ENCODE data around the gene KDM1A.

- TF ChIP-seq, protein P1, sequence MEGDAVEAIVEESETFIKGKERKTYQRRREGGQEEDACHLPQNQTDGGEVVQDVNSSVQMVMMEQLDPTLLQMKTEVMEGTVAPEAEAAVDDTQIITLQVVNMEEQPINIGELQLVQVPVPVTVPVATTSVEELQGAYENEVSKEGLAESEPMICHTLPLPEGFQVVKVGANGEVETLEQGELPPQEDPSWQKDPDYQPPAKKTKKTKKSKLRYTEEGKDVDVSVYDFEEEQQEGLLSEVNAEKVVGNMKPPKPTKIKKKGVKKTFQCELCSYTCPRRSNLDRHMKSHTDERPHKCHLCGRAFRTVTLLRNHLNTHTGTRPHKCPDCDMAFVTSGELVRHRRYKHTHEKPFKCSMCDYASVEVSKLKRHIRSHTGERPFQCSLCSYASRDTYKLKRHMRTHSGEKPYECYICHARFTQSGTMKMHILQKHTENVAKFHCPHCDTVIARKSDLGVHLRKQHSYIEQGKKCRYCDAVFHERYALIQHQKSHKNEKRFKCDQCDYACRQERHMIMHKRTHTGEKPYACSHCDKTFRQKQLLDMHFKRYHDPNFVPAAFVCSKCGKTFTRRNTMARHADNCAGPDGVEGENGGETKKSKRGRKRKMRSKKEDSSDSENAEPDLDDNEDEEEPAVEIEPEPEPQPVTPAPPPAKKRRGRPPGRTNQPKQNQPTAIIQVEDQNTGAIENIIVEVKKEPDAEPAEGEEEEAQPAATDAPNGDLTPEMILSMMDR (IDR thresholded peaks at IDR 0.05 in 2 of 3, conservative IDR thresholded peaks at IDR 0.05 in 1 of 3; ENCODE audit: borderline replicate concordance in 1 of 3, insufficient read depth in 1 of 3, low read depth in 2 of 3, low read length in 2 of 3), result no peak
- TF ChIP-seq POLR2AphosphoS5 (IDR thresholded peaks at IDR 0.05; ENCODE audit: low read depth, low read length) (no peak), ZBTB33 (IDR thresholded peaks at IDR 0.05; ENCODE audit: extremely low read depth, insufficient replicate concordance, low read length) (no peak), EZH2 (IDR thresholded peaks at IDR 0.05) (no peak), ELF1 (IDR thresholded peaks at IDR 0.05; ENCODE audit: borderline replicate concordance, low read depth) (no peak), EZH2phosphoT487 (IDR thresholded peaks at IDR 0.05; ENCODE audit: borderline replicate concordance) (no peak), TCF7L2 (IDR thresholded peaks at IDR 0.05; ENCODE audit: borderline replicate concordance, extremely low read depth, insufficient read depth, insufficient read length) (no peak), FOSL1 (IDR thresholded peaks at IDR 0.05; ENCODE audit: low read depth) (no peak), ZFX (IDR thresholded peaks at IDR 0.05) (no peak), POLR2A (IDR thresholded peaks at IDR 0.05; ENCODE audit: borderline replicate concordance, extremely low read depth, insufficient read depth, insufficient read length) (no peak), CBX3 (IDR thresholded peaks at IDR 0.05; ENCODE audit: low read depth) (no peak)
- TF ChIP-seq, protein P2, sequence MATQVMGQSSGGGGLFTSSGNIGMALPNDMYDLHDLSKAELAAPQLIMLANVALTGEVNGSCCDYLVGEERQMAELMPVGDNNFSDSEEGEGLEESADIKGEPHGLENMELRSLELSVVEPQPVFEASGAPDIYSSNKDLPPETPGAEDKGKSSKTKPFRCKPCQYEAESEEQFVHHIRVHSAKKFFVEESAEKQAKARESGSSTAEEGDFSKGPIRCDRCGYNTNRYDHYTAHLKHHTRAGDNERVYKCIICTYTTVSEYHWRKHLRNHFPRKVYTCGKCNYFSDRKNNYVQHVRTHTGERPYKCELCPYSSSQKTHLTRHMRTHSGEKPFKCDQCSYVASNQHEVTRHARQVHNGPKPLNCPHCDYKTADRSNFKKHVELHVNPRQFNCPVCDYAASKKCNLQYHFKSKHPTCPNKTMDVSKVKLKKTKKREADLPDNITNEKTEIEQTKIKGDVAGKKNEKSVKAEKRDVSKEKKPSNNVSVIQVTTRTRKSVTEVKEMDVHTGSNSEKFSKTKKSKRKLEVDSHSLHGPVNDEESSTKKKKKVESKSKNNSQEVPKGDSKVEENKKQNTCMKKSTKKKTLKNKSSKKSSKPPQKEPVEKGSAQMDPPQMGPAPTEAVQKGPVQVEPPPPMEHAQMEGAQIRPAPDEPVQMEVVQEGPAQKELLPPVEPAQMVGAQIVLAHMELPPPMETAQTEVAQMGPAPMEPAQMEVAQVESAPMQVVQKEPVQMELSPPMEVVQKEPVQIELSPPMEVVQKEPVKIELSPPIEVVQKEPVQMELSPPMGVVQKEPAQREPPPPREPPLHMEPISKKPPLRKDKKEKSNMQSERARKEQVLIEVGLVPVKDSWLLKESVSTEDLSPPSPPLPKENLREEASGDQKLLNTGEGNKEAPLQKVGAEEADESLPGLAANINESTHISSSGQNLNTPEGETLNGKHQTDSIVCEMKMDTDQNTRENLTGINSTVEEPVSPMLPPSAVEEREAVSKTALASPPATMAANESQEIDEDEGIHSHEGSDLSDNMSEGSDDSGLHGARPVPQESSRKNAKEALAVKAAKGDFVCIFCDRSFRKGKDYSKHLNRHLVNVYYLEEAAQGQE (IDR thresholded peaks at IDR 0.05; ENCODE audit: low read depth), result no peak
Measured at GRCh38 chr1:23090056-23090455, 70.8 kb downstream of the KDM1A start.
